Amniotic stem cell (primary cell): ENCODE measurements around the gene PSMD8.
"Not testable (repeated sequence)": the region's sequence is repeated elsewhere in the genome, so short reads cannot be mapped to it uniquely, and the experiment has no call there.

Experiments used
- DNase-seq: peaks from one replicate; lab custom pipeline; 2025; lab: John Stamatoyannopoulos, UW

PSMD8 gene

DNA sequence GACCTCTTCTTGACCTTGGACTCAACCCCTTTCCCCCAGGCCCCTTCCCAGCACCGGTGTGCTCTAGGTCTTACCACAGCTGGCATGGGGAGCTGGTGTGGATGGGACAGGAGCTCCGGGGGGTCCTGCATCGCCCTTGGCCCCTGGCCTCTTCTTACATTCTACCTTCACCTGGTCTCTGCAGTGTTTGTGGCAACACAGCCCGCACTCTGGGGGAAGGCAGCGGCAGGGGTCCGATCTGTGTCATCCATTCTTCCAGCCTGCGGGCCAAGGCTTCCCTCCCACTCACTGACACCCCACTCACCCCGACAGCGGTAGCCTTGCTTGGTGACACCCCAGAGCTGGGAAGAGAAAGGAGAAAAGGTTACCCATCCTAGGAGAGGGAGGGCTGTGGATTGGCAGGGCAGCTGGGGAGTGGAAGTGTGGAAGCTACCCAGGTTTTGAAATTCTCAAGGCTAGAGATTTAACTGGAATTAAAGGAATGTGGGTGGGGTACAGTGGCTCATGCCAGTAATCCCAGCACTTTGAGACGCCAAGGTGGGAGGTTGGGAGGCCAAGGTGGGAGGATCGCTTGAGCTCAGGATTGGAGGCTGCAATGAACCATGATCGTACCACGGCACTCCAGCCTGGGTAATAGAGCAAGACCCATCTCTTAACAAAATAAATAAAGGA is 36.8 kb downstream of the PSMD8 start:
- DNase-seq, result no peak

DNA sequence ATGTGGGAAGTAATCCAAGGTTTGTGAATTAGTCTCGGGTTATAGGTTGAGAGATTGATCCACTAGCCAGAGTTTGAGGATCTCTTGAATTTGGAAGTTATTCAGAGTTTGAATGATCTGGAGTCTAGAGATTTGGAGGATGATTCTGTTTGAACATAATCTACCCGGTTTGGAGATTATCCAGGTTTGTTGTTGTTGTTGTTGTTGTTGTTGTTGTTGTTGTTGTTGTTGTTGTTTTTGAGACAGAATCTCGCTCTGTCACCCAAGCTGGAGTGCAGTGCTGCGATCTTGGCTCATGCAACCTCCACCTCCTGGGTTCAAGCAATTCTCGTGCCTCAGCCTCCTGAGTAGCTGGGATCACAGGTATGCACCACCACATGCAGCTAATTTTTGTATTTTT is 37.5 kb downstream of the PSMD8 start:
- DNase-seq, result not testable (repeated sequence)

DNA sequence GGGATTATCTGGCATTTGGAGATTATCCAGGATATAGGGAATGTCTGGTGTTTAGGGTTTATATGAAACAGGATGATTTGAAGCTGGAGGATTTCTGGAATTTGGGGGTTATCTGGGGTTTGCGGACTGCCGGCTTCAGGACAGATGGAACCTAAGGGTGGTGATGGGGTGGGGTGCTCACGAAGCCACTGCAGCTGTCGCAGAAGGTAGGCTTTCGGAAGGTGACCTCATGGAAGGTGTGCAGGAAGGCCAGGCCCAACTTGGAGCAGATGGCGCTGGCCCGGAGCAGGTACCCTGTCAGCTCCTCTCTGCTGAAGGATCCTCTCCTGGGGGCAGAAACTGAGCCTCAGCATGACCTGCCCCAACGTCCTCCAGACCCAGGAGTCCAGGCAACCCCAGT is 38.1 kb downstream of the PSMD8 start:
- no peak for DNase-seq

- no peak for DNase-seq
Measured at GRCh38 chr19:38412961-38413360, 38.6 kb downstream of the PSMD8 start.

DNA sequence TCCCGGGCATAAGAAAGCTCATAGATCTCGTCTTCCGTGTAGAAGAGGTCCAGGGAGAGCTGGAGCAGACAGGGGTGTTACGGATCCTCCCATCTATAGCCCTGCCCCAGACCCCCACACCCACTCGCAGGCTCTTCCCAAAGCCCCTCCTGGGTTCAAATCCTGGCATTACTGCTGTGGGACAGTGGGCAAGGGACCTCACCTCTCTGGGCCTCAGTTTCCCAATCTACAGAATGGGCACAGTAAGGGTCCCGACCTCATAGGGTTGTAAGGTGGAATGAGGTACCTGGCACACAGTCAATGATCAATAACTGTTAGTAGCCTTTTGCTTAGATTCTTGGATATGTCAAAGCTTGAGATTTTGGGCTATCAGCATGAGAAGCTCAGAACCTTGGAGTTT is 39.0 kb downstream of the PSMD8 start:
- DNase-seq, result no peak

- no peak for DNase-seq
Measured at GRCh38 chr19:38417146-38417543, 42.8 kb downstream of the PSMD8 start.

DNA sequence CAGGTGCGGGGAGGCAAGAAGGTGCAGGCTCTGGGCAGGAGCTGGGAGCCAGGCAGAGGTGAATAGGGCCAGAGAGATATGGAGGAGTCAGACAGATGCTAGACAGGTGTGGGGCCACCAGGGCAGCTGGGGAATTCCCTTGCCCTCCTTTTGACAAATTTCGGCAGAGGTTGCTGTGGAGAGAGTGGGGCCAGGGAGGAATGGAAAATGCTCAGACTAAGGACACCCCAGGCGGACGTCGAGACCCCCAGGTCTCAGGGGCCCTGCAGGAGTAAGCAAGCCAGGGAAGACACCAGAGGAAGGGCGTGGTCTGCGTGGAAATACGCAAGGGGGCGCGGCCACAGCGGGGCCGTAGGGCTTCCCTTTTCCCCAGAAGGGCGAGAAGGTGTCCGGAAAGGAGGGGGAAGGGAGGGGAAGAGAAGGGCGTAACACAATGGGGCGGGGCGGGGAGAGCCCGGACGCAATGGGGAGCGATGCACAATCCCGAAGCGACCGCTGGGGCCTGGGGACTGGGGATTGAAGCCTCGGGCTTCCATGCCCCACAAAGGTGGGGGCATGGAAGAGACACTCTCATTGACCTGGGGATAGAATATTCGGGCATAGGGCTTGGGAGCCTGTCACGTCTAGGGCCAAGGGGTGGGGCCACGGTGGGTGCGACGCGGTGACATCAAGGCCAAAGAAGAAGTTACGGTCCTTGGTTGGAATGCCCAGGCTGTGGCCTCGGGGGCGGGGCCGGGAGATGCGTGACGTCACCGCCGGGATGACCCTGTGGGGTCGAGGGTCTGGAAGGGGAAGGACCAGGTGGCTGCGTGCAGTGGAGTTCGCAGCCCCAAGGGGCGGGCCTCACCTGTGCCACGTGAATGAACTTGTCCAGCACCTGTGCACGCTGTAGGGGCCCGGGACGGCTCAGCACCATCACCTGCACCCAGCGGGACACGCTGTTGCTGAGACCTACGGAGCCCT is 43.5 kb downstream of the PSMD8 start:
- DNase-seq, result no peak

GRCh38 chr19:38420935-38421334 is 46.6 kb downstream of the PSMD8 start:
- DNase-seq, result no peak

GRCh38 chr19:38421856-38422255 is 47.5 kb downstream of the PSMD8 start:
- DNase-seq, result no peak

DNA sequence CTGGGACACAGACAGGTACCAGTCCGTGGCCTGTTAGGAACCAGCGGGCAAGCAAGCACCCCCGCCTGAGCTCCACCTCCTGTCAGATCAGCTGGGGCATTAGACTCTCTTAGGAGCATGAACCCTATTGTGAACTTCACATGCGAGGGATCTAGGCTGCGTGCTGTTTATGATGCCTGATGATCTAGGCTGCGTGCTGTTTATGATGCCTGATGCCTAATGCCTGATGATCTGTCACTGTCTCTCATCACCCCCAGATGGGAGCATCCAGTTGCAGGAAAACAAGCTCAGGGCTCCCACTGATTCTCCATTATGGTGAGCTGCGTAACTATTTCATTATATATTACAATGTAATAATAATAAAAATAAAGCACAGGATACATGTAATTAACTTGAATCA is 48.1 kb downstream of the PSMD8 start:
- no peak for DNase-seq

- no peak for DNase-seq
Measured at GRCh38 chr19:38424272-38424671, 49.9 kb downstream of the PSMD8 start.

GRCh38 chr19:38425222-38425809 is 50.9 kb downstream of the PSMD8 start:
- DNase-seq, result no peak

GRCh38 chr19:38425810-38426466 is 51.6 kb downstream of the PSMD8 start, which contains the start of gene RASGRP4:
Gene RASGRP4 (minus strand): TSS chr19:38426219. CDS start chr19:38426091, 128 bp downstream.
- DNase-seq, result no peak

GRCh38 chr19:38427035-38427677 is 52.8 kb downstream of the PSMD8 start:
- DNase-seq, result not testable (repeated sequence)

- no peak for DNase-seq
Measured at GRCh38 chr19:38429055-38429810, 54.9 kb downstream of the PSMD8 start.

- DNase-seq, result no peak
Measured at GRCh38 chr19:38429811-38430156, 55.4 kb downstream of the PSMD8 start.

DNA sequence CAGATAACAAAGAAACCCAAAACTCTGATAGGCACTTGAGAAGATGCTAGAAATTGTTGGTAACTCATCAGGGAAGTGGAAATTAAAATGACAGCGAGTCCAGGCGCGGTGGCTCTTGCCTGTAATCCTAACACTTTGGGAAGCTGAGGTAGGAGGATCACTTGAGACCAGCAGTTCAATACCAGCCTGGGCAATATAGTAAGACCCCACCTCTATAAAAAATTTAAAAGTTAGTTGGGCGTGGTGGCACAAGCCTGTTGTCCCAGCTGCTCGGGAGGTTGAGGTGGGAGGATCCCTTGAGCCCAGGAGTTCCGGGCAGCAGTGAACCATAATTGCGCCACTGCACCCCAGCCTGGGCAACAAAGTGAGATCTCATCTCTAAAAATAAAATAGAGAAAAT is 56.6 kb downstream of the PSMD8 start:
- DNase-seq, result no peak

DNA sequence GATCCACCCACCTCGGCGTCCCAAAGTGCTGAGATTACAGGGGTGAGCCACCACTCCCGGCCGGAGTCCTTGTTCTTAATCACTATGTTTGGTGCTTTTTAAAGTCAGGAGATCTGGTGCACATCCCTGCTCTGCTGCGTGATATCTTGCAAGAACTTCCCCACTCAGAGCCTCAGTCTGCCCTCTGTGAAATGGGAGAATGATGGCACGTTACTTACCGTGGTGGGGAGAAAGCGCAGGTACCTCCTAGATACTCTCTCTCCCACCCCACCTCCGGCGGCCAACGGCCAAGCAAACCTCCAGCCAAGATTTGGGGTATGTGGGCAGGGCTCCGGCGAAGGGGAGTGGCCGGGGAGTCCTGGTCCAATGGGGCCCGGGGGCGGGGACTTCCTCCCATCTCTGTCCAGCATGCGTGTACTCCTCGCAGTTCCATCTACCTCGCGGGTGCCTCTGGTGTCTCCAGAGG is 58.9 kb downstream of the PSMD8 start, which contains the start of gene RYR1:
Gene RYR1, plus strand, starts transcription at position 424 of the 466 bp plus-strand sequence. CDS start 139 bp downstream, outside the sequence.
- no peak for DNase-seq
